NB4 (cell line): ENCODE results near the gene ALDOA.

Experiments used
- MAX ChIP-seq: IDR thresholded peaks from 2 replicates; pipeline ENCODE4 v1.6.1; 2011; ENCODE audit warnings: low read depth, low read length
- MYC ChIP-seq: IDR thresholded peaks from 2 replicates; pipeline ENCODE4 v1.6.1; 2011; ENCODE audit warnings: low read depth, low read length
- POLR2A ChIP-seq: IDR thresholded peaks from 2 replicates; pipeline ENCODE4 v1.6.1; 2011; ENCODE audit warnings: mild to moderate bottlenecking; ENCODE audit not compliant: insufficient read length; ENCODE audit errors: extremely low read depth
- TF ChIP-seq, protein P1 (sequence below): IDR thresholded peaks from one replicate; pipeline ENCODE4 v1.5.1; 2012; ENCODE audit warnings: low read depth, low read length

DNA sequence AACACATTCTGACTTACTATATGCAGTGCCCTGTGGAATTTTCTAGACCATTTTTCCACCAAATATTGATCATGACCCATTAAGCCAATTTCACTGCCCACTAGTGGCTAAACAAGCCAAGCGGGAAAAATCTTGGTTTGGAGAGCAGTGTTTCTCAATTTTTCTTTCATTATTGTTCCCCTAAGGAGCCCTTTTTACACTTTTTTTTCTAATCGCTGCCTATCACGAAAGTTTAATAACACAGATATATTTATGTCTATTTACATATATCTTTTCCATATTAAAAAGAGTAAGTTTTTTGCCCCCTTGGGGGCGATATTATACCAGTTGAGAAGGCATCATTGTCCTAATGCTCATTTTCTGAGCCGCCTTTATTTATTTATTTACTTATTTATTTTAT lies 23.7 kb upstream of the ALDOA start:
- TF ChIP-seq, protein P1, sequence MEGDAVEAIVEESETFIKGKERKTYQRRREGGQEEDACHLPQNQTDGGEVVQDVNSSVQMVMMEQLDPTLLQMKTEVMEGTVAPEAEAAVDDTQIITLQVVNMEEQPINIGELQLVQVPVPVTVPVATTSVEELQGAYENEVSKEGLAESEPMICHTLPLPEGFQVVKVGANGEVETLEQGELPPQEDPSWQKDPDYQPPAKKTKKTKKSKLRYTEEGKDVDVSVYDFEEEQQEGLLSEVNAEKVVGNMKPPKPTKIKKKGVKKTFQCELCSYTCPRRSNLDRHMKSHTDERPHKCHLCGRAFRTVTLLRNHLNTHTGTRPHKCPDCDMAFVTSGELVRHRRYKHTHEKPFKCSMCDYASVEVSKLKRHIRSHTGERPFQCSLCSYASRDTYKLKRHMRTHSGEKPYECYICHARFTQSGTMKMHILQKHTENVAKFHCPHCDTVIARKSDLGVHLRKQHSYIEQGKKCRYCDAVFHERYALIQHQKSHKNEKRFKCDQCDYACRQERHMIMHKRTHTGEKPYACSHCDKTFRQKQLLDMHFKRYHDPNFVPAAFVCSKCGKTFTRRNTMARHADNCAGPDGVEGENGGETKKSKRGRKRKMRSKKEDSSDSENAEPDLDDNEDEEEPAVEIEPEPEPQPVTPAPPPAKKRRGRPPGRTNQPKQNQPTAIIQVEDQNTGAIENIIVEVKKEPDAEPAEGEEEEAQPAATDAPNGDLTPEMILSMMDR: peak; percentile 8
- TF ChIP-seq POLR2A (no peak), MAX (no peak), MYC (no peak)
